IPS-11a (cell line): ENCODE measurements around the gene NUP37.
"Not testable (repeated sequence)": the region's sequence is repeated elsewhere in the genome, so short reads cannot be mapped to it uniquely, and the experiment has no call there.

Experiments used
- H3K4me3 ChIP-seq: one replicate; pipeline ENCODE4 v1.5.1; 2013; ENCODE audit warnings: low read depth, low read length, control low read depth

Gene NUP37

GRCh38 chr12:102093319-102093718 lies 26.6 kb downstream of the NUP37 start:
- H3K4me3 ChIP-seq, result no peak overlapping the region

GRCh38 chr12:102089228-102089835 lies 30.6 kb downstream of the NUP37 start:
- not testable (repeated sequence) for H3K4me3 ChIP-seq

- H3K4me3 ChIP-seq, result no peak overlapping the region
Measured at GRCh38 chr12:102080842-102081241, 39.1 kb downstream of the NUP37 start.

GRCh38 chr12:102072092-102072491 lies 47.8 kb downstream of the NUP37 start:
- H3K4me3 ChIP-seq, result not testable (repeated sequence)

GRCh38 chr12:102069707-102070106 lies 50.2 kb downstream of the NUP37 start:
- no peak overlapping the region for H3K4me3 ChIP-seq

- no peak overlapping the region for H3K4me3 ChIP-seq
Measured at GRCh38 chr12:102067574-102068258, 52.2 kb downstream of the NUP37 start.

GRCh38 chr12:102064476-102064875 lies 55.4 kb downstream of the NUP37 start:
- no peak overlapping the region for H3K4me3 ChIP-seq

- H3K4me3 ChIP-seq, result no peak overlapping the region
Measured at GRCh38 chr12:102063069-102063468, 56.8 kb downstream of the NUP37 start.

GRCh38 chr12:102062419-102062806 lies 57.5 kb downstream of the NUP37 start:
- H3K4me3 ChIP-seq, result peak overlapping the region; percentile 22

- H3K4me3 ChIP-seq, result peak within 1 kb of the TSS; percentile 62
Measured at GRCh38 chr12:102061560-102062418, 58.1 kb downstream of the NUP37 start, which contains the start of gene WASHC3. WASHC3 (minus strand) TSS chr12:102061991; CDS start chr12:102061962, 29 bp downstream.

- H3K4me3 ChIP-seq, result peak overlapping the region; percentile 62
Measured at GRCh38 chr12:102061096-102061559, 58.8 kb downstream of the NUP37 start.

GRCh38 chr12:102059343-102059742 lies 60.6 kb downstream of the NUP37 start:
- H3K4me3 ChIP-seq, result no peak overlapping the region

GRCh38 chr12:102054345-102054744 lies 65.6 kb downstream of the NUP37 start:
- no peak overlapping the region for H3K4me3 ChIP-seq

- no peak overlapping the region for H3K4me3 ChIP-seq
Measured at GRCh38 chr12:102053062-102053349, 66.9 kb downstream of the NUP37 start.

- H3K4me3 ChIP-seq, result no peak overlapping the region
Measured at GRCh38 chr12:102052192-102053061, 67.5 kb downstream of the NUP37 start.

- H3K4me3 ChIP-seq, result no peak overlapping the region
Measured at GRCh38 chr12:102051431-102051965, 68.4 kb downstream of the NUP37 start.

GRCh38 chr12:102050660-102051430 lies 69.1 kb downstream of the NUP37 start:
- H3K4me3 ChIP-seq, result no peak overlapping the region

- no peak overlapping the region for H3K4me3 ChIP-seq
Measured at GRCh38 chr12:102043928-102044327, 76.0 kb downstream of the NUP37 start.

GRCh38 chr12:102033991-102034745 lies 85.7 kb downstream of the NUP37 start:
- no peak overlapping the region for H3K4me3 ChIP-seq
